ENCODE results near the gene SLC19A1.

Gene SLC19A1

DNA sequence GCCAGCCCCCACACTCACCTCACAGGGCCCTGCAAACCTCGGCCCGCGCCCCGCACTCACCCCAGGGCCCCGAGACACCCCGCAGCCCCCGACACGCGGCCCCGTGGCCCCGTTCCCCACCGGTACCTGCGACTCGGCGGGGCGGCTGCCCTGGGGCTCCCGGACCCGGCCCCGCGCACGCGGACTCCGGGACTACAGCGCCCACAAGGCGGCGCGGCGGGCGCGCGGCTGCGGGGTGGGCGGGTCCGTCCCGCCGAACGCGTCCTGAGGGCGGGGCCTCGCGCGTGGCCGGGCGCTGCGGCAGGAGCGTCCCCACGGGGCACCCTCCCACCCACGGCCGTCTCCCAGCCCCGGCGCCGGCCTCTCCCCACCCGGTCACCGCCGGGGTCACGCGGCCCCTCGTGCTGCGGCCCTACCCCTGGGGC is at the start of gene SLC19A1:
TSS of gene SLC19A1 (minus strand) at position 199 of the 425 bp plus-strand sequence. CDS start 4,481 bp downstream, outside the sequence.
- Histone ChIP-seq H2AFZ (ENCODE audit: low read depth, low read length) (peak within 1 kb of the TSS; percentile 69), H3K4me3 (ENCODE audit: low read length) (peak within 1 kb of the TSS; percentile 66), H3K4me1 (ENCODE audit: insufficient read depth, low read length) (peaks cover 7% of the 10 kb centered on the region), H3K9me3 (ENCODE audit: low read length) (no peaks in the 10 kb centered on the region), H3K36me3 (ENCODE audit: insufficient read depth, low read length) (no peaks in the 10 kb centered on the region), H3K27me3 (ENCODE audit: insufficient read depth, low read length) (no peaks in the 10 kb centered on the region)

DNA sequence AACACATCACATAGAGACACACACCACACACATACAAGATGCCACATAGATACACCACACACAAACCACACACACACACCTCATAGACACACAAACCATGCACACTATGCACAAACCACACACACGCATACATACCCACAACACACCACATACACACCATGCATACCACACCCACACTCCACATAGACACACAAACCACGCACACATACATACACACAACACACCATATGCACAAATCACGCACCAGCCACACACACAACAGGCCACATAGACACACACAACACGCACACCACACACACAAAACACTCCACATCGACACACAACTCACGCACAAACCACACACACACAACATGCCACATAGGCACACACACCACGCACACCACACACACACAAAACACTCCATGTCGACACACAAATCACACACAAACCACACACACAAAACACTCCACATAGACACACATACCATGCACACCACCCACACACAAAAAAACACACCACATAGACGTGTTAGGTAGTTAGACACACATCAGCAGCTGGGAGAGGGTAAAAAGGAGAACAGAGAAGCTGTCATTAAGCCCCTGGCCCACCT is 49.5 kb upstream of the SLC19A1 start:
- Histone ChIP-seq H2AFZ (ENCODE audit: low read depth, low read length) (no peak overlapping the region), H3K4me3 (ENCODE audit: low read length) (no peak overlapping the region), H3K36me3 (ENCODE audit: insufficient read depth, low read length) (no peaks in the 10 kb centered on the region), H3K4me1 (ENCODE audit: insufficient read depth, low read length) (no peaks in the 10 kb centered on the region), H3K9me3 (ENCODE audit: low read length) (no peaks in the 10 kb centered on the region), H3K27me3 (ENCODE audit: insufficient read depth, low read length) (peaks cover 6% of the 10 kb centered on the region)

DNA sequence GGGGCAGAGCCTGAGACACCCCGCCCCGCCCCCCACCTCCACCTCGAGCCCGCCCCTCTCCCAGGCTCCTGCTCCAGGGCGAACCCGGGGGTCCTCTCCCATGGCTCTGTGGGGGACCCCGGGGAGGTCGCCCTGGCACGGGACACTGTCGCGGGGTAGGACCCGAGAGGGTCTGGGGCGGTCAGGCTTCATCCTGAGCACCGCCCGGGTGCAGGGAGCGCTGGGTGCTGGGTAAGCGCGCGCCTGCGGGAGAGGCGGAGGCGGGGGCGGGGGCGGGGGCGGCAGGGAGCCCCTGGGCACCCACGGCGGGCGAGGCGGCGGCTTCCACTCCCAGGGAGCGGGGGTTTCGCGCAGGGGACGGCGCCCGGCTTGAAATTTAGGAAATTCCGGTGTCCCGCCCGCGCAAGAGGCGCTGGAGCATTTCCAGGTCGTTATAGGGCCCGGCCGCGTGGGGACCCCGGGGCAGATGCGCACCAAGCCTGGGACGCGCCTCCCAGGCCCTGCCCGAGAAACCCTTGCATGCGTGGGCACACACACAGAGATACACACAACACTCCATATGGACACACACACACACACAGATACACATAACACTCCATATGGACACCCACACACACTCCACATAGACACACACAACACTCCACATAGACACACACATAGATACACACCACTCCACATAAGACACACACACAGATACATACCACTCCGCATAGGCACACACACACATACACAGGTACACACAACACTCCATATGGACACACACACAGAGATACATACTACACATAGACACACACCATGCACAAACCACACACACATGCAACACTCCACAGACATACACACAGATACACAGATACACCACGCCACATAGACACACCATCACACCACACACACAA is 48.7 kb upstream of the SLC19A1 start:
- Histone ChIP-seq H3K4me3 (ENCODE audit: low read length) (no peak overlapping the region), H3K4me1 (ENCODE audit: insufficient read depth, low read length) (no peaks in the 10 kb centered on the region), H3K36me3 (ENCODE audit: insufficient read depth, low read length) (no peaks in the 10 kb centered on the region), H3K9me3 (ENCODE audit: low read length) (peaks cover 4% of the 10 kb centered on the region), H2AFZ (ENCODE audit: low read depth, low read length) (no peak overlapping the region), H3K27me3 (ENCODE audit: insufficient read depth, low read length) (peaks cover 6% of the 10 kb centered on the region)

DNA sequence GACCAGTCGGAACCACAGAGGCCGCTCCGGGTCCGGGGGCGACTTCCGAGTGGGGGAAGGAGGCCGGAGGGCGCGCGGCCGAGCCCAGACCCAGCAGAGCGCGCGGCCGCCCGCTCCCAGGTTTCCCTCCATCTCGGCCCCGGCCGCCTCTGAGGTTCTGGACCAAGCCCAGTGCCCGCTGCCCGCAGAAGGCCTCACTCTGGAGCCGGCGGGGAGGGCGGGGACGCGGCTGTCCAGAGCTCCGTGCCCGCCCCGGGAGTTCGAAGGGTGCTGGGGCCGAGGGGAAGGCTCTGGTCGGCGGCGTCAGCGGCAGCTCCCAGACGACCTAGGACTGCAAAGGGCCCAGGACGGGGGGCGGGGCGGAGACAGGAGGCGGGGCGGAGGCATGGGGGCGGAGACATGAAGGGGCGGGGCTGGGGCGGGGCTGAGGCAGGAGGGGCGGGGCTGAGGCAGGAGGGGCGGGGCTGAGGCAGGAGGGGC is 48.0 kb upstream of the SLC19A1 start:
- Histone ChIP-seq H3K4me3 (ENCODE audit: low read length) (no peak overlapping the region), H3K4me1 (ENCODE audit: insufficient read depth, low read length) (no peaks in the 10 kb centered on the region), H3K9me3 (ENCODE audit: low read length) (peaks cover 6% of the 10 kb centered on the region), H2AFZ (ENCODE audit: low read depth, low read length) (no peak overlapping the region), H3K36me3 (ENCODE audit: insufficient read depth, low read length) (no peaks in the 10 kb centered on the region), H3K27me3 (ENCODE audit: insufficient read depth, low read length) (peaks cover 6% of the 10 kb centered on the region)

DNA sequence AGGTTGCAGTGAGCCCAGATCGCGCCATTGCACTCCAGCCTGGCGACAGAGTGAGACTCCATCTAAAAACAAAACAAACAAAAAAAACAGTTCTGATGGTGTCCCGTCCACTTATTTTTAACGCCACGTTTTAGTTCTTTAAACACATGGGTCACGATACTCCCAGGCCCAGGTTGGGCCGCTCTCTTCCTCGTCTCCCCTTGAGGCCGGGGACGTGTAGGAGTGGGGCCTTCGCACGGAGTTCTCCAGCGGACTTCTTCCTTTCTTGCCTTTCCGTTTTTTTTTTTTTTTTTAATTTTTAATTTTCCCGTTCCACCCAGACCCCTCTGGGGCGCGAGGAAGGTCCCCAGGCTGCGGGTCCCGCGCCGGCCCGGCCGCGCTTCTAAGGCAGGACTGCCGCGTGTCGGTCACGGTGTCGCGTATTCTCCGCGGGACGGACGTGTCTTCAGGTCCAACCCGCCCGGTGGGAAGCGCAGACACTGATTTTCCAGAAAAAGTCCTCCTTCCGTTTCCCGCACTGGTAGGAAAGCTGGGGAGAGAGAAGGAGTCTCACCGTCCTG is 47.5 kb upstream of the SLC19A1 start:
- Histone ChIP-seq H2AFZ (ENCODE audit: low read depth, low read length) (no peak overlapping the region), H3K4me3 (ENCODE audit: low read length) (no peak overlapping the region), H3K36me3 (ENCODE audit: insufficient read depth, low read length) (no peaks in the 10 kb centered on the region)

DNA sequence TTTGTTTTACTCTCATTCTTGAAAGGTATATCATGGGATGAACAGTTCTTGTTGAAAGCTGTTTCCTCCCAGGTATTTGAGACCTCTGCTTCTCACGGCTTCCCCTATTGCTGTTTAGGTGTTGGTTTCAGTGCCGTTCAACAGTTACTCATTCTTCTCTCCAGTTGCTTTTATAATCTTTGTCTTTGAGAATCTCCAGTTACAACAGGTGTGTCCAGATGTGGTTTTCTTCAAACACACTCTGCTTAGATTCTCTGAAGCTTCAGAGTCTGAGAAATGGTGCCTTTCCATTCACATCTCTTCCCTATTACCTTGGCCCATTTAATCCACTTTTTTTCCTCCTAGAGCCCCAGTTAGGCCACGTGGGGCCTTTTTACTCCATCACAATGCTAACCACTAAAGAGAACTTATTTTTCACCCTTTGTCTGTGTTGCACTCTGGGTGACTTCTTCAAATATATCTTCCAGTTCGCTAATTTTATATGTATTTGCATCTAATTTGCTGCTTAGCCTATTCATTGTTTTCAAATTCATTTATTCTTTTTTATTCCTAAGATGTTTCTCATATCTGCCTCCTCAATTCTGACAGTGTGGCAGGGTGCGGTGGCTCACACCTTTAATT is 46.7 kb upstream of the SLC19A1 start:
- Histone ChIP-seq H3K27me3 (ENCODE audit: insufficient read depth, low read length) (peaks cover 6% of the 10 kb centered on the region), H3K4me3 (ENCODE audit: low read length) (no peak overlapping the region), H2AFZ (ENCODE audit: low read depth, low read length) (no peak overlapping the region), H3K4me1 (ENCODE audit: insufficient read depth, low read length) (no peaks in the 10 kb centered on the region), H3K36me3 (ENCODE audit: insufficient read depth, low read length) (no peaks in the 10 kb centered on the region), H3K9me3 (ENCODE audit: low read length) (peaks cover 6% of the 10 kb centered on the region)

More for the DNA sequence above, 47.5 kb upstream of the SLC19A1 start:
- H3K27me3 ChIP-seq (ENCODE audit: insufficient read depth, low read length), result peaks cover 6% of the 10 kb centered on the region
- no peaks in the 10 kb centered on the region for H3K4me1 ChIP-seq (ENCODE audit: insufficient read depth, low read length)
- H3K9me3 ChIP-seq (ENCODE audit: low read length), result peaks cover 6% of the 10 kb centered on the region

DNA sequence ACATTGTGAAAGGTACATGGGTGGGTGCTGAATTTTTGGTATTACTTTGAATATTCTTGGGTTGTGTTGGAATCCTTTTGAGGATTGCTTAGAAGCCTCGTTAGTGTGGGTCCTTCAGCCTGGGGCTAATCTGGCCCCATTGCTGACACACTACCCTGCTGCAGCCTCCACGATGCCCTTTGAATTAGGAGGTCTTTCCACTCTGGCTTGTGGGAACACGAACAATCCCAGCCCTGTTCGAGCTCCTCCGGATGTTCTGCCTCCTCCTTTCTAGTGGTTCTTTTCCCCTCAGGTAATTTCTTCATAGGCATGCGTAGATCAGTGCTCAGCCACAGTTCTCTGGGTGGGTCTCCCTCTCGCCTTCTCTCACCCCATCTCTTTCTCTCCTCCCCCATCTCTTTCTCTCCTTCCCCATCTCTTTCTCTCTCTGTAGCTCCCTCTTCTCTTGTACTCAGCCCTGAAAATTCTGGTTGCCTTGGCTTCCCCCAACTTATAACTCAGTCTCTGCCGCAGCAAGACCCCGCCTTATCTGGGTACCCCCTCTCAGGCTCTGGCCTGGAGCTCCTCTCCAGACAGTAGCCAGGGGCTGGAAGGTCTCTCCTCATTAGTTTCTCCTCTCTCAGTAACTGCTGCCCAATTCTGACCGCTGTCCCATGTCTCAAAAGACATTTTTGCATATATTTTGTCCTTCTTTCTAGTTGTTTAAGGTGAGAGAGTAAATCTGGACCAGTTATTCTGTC is 46.0 kb upstream of the SLC19A1 start:
- Histone ChIP-seq H3K27me3 (ENCODE audit: insufficient read depth, low read length) (peaks cover 3% of the 10 kb centered on the region), H3K9me3 (ENCODE audit: low read length) (peaks cover 6% of the 10 kb centered on the region), H3K36me3 (ENCODE audit: insufficient read depth, low read length) (no peaks in the 10 kb centered on the region), H3K4me3 (ENCODE audit: low read length) (no peak overlapping the region), H3K4me1 (ENCODE audit: insufficient read depth, low read length) (no peaks in the 10 kb centered on the region), H2AFZ (ENCODE audit: low read depth, low read length) (no peak overlapping the region)

DNA sequence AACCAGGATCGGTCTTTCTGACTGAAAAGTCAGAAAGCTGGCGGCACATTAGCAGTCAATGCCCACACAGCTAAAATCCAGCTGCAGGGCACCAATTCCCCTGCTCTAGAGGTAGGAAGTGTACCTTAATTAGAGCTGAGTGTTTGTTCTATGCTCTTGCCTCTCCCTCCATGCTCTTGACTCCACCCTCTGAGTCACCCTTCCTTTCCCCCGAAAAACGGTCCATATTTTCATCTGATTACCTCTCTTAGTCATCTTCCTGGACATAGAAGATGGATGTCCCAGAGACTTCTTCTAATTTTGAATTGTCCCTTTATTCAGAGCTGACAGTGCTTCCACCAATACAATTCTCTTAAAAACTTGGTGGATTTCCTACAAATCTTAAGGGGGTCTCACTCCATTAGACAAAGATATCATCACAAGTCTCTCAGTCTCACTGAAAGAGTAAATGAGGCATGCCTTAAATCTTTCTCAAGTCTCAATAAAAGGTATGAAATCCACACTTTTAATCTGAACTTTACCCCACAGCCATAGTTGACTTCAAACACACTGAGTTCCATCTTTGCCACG is 44.1 kb upstream of the SLC19A1 start:
- no peaks in the 10 kb centered on the region for H3K36me3 ChIP-seq (ENCODE audit: insufficient read depth, low read length)
- H3K4me1 ChIP-seq (ENCODE audit: insufficient read depth, low read length), result no peaks in the 10 kb centered on the region
- no peak overlapping the region for H2AFZ ChIP-seq (ENCODE audit: low read depth, low read length)
- peaks cover 3% of the 10 kb centered on the region for H3K27me3 ChIP-seq (ENCODE audit: insufficient read depth, low read length)
- H3K4me3 ChIP-seq (ENCODE audit: low read length), result no peak overlapping the region
- peaks cover 7% of the 10 kb centered on the region for H3K9me3 ChIP-seq (ENCODE audit: low read length)

DNA sequence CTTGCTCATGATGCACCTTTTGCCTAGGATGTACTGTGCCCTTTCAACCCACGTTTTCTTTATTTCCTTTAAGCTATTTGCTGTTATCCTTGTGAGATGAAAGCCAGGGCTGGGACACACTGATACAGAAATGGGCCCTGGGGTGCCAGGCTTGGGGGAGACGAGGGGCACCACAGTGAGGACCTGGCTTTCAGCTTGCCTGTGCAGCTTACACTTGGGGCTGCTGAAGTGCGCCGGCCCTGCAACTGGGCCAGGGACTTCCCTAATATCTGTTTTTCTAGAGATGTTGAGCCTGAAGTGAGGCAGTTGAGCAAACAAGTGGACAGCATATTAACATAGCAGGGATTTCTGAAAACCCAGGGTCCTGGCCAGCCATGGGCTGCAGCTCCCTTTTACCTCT is 42.5 kb upstream of the SLC19A1 start:
- peaks cover 3% of the 10 kb centered on the region for H3K27me3 ChIP-seq (ENCODE audit: insufficient read depth, low read length)
- H3K36me3 ChIP-seq (ENCODE audit: insufficient read depth, low read length), result no peaks in the 10 kb centered on the region
- H2AFZ ChIP-seq (ENCODE audit: low read depth, low read length), result no peak overlapping the region
- no peaks in the 10 kb centered on the region for H3K4me1 ChIP-seq (ENCODE audit: insufficient read depth, low read length)
- peaks cover 7% of the 10 kb centered on the region for H3K9me3 ChIP-seq (ENCODE audit: low read length)
- no peak overlapping the region for H3K4me3 ChIP-seq (ENCODE audit: low read length)

DNA sequence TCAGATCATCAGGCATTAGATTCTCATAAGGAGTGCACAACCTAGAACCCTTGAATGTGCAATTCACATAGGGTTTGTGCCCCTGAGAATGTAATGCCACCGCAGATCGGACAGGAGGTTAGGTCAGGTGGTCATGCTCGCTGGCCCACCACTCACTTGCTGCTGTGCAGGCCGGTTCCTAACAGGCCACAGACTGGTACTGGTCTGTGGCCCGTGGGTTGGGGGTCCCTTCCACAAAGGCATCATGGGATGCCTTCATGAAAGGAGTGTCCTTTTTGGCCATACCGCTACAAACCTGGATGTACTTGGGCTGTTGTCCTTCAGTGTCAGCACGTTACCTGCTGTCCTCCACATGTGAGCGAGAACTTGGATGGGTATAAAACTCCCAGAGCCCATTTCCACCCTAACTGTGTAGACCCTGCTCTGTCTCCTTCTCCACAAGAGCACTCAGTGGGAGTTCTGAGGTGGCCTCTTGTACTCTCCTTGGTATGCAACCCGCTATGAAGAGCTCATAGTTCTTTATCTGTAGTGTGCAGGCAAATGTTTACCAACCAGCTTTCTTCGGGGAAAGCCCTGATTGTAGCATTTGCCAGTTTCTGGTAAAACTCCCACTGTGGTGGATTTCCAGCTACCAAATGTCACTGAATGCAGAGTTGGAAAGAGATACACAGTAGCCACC is 41.7 kb upstream of the SLC19A1 start:
- H3K27me3 ChIP-seq (ENCODE audit: insufficient read depth, low read length), result no peaks in the 10 kb centered on the region
- H3K4me1 ChIP-seq (ENCODE audit: insufficient read depth, low read length), result no peaks in the 10 kb centered on the region
- H3K36me3 ChIP-seq (ENCODE audit: insufficient read depth, low read length), result no peaks in the 10 kb centered on the region
- H3K4me3 ChIP-seq (ENCODE audit: low read length), result no peak overlapping the region
- H3K9me3 ChIP-seq (ENCODE audit: low read length), result peaks cover 7% of the 10 kb centered on the region
- no peak overlapping the region for H2AFZ ChIP-seq (ENCODE audit: low read depth, low read length)

DNA sequence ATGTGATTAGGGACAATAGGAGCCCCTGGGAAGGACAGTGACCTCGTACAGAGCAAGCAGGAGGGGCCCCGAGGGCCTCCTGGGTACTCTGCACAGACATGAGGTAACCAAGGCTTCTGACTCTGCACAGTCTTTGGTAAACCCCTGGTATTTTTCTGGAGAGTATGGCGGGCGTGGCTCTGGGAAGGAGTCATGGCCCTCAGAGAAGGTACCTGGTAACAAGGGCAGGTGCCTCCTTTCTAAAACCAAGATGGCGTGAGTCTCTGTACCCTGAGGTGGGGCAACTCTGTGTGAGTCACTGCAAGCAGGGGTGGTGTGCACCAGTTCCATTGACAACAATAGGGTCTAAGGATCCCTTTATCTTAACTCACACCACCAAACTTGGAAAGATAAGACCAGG is 39.9 kb upstream of the SLC19A1 start:
- H3K27me3 ChIP-seq (ENCODE audit: insufficient read depth, low read length), result peaks cover 6% of the 10 kb centered on the region
- H2AFZ ChIP-seq (ENCODE audit: low read depth, low read length), result no peak overlapping the region
- H3K36me3 ChIP-seq (ENCODE audit: insufficient read depth, low read length), result no peaks in the 10 kb centered on the region
- H3K4me1 ChIP-seq (ENCODE audit: insufficient read depth, low read length), result no peaks in the 10 kb centered on the region
- peaks cover 7% of the 10 kb centered on the region for H3K9me3 ChIP-seq (ENCODE audit: low read length)
- no peak overlapping the region for H3K4me3 ChIP-seq (ENCODE audit: low read length)

DNA sequence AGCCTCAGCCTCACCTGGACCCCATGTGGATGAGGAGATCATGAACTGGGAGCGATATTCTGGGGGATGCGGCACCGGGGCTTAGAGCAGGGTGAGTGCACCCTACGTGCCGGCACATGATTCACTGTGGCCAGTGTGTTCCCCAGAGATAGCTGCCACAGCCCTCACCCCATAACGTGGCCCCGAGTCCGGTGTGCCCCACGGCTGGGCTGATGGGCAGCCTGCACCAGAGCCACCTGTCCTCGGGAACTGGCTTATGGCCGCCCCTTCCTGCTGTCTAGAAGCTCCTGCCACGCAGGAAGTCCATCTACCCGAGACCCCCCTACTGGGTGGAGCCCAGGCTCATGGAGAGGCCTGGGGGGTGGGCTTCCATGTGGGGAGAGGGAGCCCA is 39.1 kb upstream of the SLC19A1 start:
- H3K27me3 ChIP-seq (ENCODE audit: insufficient read depth, low read length), result peaks cover 10% of the 10 kb centered on the region
- no peak overlapping the region for H2AFZ ChIP-seq (ENCODE audit: low read depth, low read length)
- no peaks in the 10 kb centered on the region for H3K36me3 ChIP-seq (ENCODE audit: insufficient read depth, low read length)
- no peak overlapping the region for H3K4me3 ChIP-seq (ENCODE audit: low read length)
- H3K4me1 ChIP-seq (ENCODE audit: insufficient read depth, low read length), result no peaks in the 10 kb centered on the region
- H3K9me3 ChIP-seq (ENCODE audit: low read length), result peaks cover 7% of the 10 kb centered on the region

Data from neuron (in vitro differentiated cells).